Bronchial epithelial cell (primary cell): Measurements from ENCODE around the gene SLC6A3. TPM values are rescaled to one million over a fixed set of nuclear protein-coding genes. Genes with fewer than 3 reads are reported as not detected.
"Not testable (repeated sequence)": the region's sequence is repeated elsewhere in the genome, so short reads cannot be mapped to it uniquely, and the experiment has no call there.

Experiments used
- DNase-seq: peaks from one replicate; pipeline ENCODE4 v3.0.0-alpha.2; 2010; ENCODE audit warnings: low read depth
- FAIRE-seq: peaks from 2 replicates; lab custom pipeline; 2011; peaks lifted over from hg19 to GRCh38; lab: Jason Lieb, UNC
- H3K27me3 ChIP-seq: 2 replicates; pipeline ENCODE4 v1.5.1; 2011; ENCODE audit warnings: low read length; ENCODE audit not compliant: control insufficient read depth, insufficient read depth
- H3K36me3 ChIP-seq: 2 replicates; pipeline ENCODE4 v1.5.1; 2011; ENCODE audit warnings: low read length; ENCODE audit not compliant: control insufficient read depth, insufficient read depth
- H3K4me3 ChIP-seq: 2 replicates; pipeline ENCODE4 v1.5.1; 2011; ENCODE audit warnings: mild to moderate bottlenecking, low read depth, low read length, control low read depth
- CTCF ChIP-seq: IDR thresholded peaks from 2 replicates; pipeline ENCODE4 v1.5.1; 2011; ENCODE audit warnings: mild to moderate bottlenecking, moderate library complexity, low read length, control low read depth, inconsistent platforms; ENCODE audit not compliant: insufficient read depth, severe bottlenecking
- total RNA-seq: library from RNA; depleted of rRNA; stranded (reverse); fragments of >200 nt; gene quantifications from 2 replicates; pipeline ENCODE4 v1.2.1, GENCODE V29; 2014

Gene SLC6A3
- total RNA-seq, 1 donor from 2014 or later = not detected

DNA sequence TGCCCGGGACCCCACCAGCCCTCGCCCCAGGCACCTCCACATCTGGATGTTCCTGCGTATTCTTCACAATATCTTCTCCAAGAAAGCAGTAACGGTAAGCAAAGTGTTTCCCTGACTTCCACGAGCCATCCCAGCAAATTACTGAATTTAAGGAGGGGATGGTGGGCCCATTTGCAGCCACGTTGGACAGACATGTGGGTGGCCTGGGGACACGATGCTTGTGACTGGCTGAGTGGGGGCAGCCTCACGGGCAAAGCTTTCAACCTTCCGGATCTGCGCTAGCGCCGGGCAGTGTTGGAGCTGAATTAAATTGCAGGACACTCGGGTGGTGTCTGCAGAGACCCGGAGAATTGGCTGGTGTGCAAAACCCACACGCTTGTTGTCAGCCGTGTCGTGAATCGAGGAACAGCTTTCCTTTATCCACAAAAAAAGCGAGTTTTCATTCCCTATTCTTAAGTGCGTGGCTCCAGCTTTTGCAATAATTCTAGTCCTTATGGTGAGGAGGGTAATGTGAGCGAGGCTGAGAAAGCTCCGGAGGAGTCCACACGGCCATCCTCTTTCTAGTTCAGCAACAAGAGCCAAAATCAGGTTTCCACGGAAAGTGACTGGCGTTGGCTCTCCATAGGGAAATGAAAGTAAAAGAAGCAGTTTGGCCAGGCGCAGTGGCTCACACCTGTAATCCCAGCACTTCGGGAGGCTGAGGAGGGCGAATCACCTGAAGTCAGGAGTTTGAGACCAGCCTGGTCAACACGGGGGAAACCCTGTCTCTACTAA, 82.8 kb downstream of the SLC6A3 start:
- no peaks in the 10 kb centered on the region for H3K36me3 ChIP-seq
- H3K27me3 ChIP-seq = no peaks in the 10 kb centered on the region
- no peak for DNase-seq
- no peak overlapping the region for H3K4me3 ChIP-seq
- no peak for FAIRE-seq
- TF ChIP-seq CTCF = no peak

DNA sequence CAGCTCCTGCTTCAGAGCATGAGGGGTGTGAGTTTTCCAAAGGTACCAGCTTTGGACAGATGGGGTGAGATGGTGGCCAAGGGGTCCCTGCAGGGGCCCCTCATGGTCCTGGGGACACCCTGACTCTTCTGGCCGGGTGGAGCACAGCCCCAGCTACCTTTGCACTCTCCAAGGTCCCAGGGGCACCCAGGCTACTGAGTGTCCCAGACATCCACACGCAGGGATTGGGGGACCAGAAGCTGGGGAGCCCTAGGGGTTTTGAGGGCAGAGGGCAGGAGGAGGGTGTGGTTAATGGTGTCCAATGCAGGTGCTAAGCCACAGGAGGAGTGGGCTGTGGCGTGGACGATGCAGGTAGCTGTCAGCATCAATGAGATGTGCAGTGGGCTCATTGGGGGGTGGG, 84.4 kb downstream of the SLC6A3 start:
- no peak for TF ChIP-seq CTCF
- FAIRE-seq (no peak), DNase-seq (no peak)
- Histone ChIP-seq H3K27me3 (no peaks in the 10 kb centered on the region), H3K36me3 (no peaks in the 10 kb centered on the region), H3K4me3 (no peak overlapping the region)

DNA sequence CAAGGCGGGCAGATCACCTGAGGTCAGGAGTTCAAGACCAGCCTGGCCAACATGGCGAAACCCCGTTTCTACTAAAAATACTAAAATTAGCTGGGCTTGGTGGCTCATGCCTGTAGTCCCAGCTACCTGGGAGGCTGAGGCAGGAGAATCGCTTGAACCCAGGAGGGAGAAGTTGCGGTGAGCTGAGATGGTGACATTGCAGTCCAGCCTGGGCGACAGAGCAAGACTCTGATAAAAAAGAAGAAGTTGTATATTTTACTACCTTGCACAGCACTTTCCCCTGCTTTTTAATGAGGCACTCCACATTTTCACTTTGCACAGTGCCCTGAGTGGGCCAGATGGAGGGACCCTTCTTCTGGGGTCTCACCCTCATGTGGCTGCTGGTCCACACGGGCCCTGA, 84.9 kb downstream of the SLC6A3 start:
- not testable (repeated sequence) for FAIRE-seq, H3K36me3 ChIP-seq, H3K4me3 ChIP-seq, H3K27me3 ChIP-seq, DNase-seq

GRCh38 chr5:1359713-1360112, 85.5 kb downstream of the SLC6A3 start:
- no peak for DNase-seq
- no peak for FAIRE-seq
- Histone ChIP-seq H3K36me3 (no peaks in the 10 kb centered on the region), H3K4me3 (no peak overlapping the region), H3K27me3 (no peaks in the 10 kb centered on the region)
- no peak for TF ChIP-seq CTCF

DNA sequence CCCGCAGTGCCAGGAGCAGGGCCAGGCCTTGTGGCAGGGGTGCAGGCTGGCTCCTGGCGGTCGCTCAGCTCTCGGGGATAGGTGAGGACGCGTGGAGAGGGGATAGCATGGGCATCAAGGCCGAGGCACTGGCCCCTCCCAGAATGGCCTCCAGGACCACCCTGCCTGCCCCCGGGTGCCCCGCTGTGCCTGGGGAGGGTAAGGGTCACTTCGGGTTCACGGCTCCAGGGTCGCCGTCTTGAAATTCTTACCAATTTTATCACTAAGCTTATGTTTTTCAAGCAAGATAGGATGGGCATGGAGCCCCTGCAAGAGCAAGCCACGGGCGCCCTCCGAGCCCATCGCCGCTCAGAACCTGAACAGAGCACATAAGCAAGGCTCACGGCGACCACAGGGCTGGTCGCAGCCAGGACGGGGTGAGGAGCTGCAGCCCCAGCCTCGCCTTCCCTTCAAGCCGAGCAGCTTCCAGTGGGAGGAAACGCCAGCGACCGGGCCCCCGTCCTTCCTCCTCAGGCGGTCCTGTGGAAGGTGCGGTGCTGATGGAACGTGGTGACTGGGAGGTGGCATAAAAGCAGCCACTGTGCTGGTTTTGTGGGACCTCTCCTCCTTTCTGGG, 86.1 kb downstream of the SLC6A3 start:
- no peak overlapping the region for H3K4me3 ChIP-seq
- H3K36me3 ChIP-seq = no peaks in the 10 kb centered on the region
- FAIRE-seq (no peak), DNase-seq (no peak)
- H3K27me3 ChIP-seq = no peaks in the 10 kb centered on the region
- no peak for TF ChIP-seq CTCF

DNA sequence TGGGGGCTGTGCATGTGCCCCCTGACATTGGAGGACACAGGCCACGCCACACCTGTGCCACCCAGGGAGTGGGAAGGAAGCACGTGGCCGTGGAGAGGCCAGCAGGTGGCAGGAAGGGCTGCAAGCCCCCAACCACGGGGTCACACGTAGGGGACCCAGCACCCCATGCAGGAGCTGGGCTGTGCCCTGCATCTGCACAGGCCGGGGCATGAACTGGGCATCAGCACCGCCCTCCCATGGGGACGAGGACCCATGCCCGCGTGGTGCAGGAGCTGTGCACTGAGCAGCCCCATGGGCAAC, 86.6 kb downstream of the SLC6A3 start:
- Histone ChIP-seq H3K4me3 (no peak overlapping the region), H3K27me3 (no peaks in the 10 kb centered on the region), H3K36me3 (no peaks in the 10 kb centered on the region)
- DNase-seq = no peak
- no peak for FAIRE-seq
- TF ChIP-seq CTCF = no peak
